GM12873 (cell line): ENCODE measurements around the gene WNK2.

Experiments
- CTCF ChIP-seq: IDR thresholded peaks from 2 replicates; pipeline ENCODE4 v1.5.1; 2012; ENCODE audit warnings: low read depth, mild to moderate bottlenecking, moderate library complexity, low read length, control low read depth; ENCODE audit not compliant: insufficient read depth; ENCODE audit errors: missing control alignments

Gene WNK2

DNA sequence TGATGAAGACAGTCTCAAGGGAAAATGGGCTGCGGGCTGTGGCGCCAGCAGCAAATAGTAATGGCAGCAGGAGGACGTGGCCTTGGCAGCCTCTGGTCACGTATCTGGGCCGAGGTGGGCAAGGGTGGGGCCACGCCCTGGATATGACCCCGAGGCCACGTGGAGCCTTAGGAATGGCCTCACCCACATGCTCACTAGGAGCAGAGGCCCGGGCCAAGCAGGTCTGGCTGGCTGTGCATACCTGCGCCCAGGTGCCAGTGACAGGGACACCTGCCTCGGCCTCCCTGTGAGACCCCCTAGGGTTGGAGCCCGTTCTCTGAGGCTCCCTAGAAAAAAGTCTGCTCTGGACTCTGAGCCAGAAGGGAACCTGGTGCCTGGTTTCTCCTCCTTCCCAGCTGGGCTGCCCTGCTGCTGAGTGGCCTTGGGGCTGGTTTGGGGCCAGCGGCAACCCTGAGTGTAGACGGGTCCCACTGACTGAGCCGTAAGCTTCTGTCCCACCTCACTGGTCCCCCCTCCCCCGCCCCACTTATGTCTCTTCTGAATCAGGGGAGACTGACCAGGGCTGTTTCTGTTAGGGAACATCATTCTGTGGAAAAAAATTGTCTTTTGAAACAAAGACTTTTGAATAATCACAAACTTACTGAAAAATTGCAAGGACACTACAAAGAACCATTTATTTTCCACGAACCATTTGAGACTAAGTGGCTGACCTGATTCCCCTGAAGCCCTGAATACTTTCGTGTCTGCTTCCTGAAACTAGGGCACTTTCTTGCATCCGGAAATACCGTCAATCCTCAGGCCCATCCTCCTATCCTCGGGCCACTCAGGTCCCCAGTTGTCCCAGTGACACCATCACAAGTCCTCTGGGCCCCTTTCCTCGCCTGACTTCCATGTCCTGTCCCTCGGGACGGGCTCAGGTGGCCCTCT, 60.8 kb downstream of the WNK2 start:
- TF ChIP-seq CTCF: no peak

DNA sequence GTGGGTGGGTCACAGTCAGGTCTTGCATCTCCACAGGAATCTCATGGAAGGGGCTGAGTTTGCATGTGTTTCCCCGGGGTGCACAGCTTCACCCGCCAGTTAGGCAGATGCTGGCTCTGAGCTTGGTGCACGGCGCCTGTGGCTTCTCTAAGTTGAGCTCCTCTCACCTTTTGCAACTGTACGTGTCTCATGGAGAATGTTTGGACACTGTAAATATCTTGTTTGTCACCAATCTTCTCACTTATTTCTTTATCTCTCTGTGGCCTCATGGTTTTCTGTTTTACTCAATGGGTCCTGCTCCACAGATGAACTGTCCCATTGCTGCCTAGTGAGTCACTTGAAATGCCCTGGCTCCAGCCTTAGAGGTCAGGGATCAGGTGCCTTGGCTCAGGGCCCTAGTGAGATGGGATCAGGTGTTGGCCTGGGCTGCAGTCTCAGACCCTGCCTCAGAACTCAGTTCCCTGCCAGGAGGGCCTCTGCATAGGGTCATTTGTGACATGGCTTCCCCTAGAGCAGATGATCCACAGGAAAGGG, 61.6 kb downstream of the WNK2 start:
- TF ChIP-seq CTCF: no peak

GRCh38 chr9:93246111-93246510, 62.2 kb downstream of the WNK2 start:
- no peak for TF ChIP-seq CTCF

- TF ChIP-seq CTCF: no peak
Measured at GRCh38 chr9:93246526-93246925, 62.6 kb downstream of the WNK2 start.

- no peak for TF ChIP-seq CTCF
Measured at GRCh38 chr9:93247099-93247865, 63.3 kb downstream of the WNK2 start.

DNA sequence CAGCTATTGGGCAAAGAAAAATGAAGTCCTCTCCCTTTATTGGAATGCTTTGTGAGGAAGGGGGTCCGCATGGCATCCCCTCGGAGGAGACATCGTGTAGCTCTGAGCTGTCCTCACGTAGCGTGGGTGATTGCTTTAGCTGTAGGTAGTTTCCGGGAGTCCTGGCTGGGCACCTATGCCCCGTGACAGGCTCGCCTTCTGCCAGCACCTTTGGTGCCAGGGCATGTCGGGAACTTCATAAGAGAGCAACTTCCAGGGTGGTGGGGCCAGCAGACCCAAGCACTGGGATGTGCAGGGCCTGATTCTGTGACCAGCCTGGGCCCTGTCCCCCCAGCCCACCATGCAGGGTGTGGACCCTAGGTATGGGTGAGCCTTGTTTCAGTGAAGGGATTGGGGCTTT, 64.0 kb downstream of the WNK2 start:
- no peak for TF ChIP-seq CTCF
